ENCODE results near the gene SEMA6A. TPM values are rescaled to one million over a fixed set of nuclear protein-coding genes. Genes with fewer than 3 reads are reported as not detected.

Gene SEMA6A
- total and polyA plus RNA-seq, 7 donors: 1.1 to 7.6 (median 3.1) TPM

DNA sequence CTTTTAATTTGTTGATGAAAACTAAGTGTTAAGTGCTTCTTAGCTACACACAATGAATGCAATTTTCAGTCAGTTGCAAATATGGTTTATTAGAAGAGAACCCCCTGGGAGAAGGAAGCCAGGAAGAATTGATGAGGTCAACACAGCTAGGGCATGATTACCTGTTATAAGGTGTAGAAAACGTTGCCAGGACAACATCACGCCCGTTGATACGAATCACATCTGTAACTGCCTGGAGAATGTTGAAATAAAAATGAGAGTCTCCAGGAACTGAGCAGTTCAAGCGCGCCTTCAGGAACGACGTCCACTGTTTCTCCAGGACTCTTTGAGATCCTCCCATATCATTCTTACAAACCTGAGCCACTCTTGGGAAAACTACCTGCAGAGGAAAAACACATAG is 88.0 kb downstream of the SEMA6A start:
- 84 to 86% (median 86%) methylated on average over 8 of the region's 8 CpGs for WGBS, 3 donors
- Histone ChIP-seq H3K27ac (no peak overlapping the region), H3K9me3 (no peaks in the 10 kb centered on the region), H3K4me1 (peaks cover 3% of the 10 kb centered on the region), H3K36me3 (ENCODE audit: insufficient read depth in 1 of 2, low read depth in 1 of 2) (peaks cover 0 to 46% of the 10 kb centered on the region in 2 donors), H3K4me3 (no peak overlapping the region), H3K27me3 (ENCODE audit: insufficient read depth in 3 of 3, low read length in 2 of 3) (no peaks in the 10 kb centered on the region)
- no peak for ATAC-seq
- TF ChIP-seq, protein P1, sequence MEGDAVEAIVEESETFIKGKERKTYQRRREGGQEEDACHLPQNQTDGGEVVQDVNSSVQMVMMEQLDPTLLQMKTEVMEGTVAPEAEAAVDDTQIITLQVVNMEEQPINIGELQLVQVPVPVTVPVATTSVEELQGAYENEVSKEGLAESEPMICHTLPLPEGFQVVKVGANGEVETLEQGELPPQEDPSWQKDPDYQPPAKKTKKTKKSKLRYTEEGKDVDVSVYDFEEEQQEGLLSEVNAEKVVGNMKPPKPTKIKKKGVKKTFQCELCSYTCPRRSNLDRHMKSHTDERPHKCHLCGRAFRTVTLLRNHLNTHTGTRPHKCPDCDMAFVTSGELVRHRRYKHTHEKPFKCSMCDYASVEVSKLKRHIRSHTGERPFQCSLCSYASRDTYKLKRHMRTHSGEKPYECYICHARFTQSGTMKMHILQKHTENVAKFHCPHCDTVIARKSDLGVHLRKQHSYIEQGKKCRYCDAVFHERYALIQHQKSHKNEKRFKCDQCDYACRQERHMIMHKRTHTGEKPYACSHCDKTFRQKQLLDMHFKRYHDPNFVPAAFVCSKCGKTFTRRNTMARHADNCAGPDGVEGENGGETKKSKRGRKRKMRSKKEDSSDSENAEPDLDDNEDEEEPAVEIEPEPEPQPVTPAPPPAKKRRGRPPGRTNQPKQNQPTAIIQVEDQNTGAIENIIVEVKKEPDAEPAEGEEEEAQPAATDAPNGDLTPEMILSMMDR (IDR thresholded peaks at IDR 0.05): no peak
- DNase-seq: no peak
- intact Hi-C loops (cut with DNase I): no loop called here

DNA sequence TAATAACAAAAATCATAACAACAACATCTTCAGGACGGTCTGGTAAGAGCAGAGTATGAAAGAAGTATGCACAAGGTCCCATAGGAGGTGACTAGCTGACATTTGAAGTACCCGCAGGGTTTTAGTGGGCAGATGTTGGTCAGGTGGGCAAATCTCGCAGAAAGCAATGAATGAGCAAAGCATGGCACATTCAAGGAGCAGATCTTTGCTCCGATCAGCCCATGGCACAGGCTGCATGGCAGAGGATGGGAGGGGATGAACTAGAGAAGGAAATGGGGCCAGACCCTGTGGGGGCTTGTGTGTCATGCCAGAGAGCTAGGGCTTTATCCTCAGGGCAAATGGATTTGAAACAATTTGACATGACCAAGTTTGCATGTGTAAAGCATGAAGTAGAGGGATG is 90.0 kb downstream of the SEMA6A start:
- Histone ChIP-seq H3K36me3 (ENCODE audit: insufficient read depth in 1 of 2, low read depth in 1 of 2) (peaks cover 0 to 58% of the 10 kb centered on the region in 2 donors), H3K4me1 (no peaks in the 10 kb centered on the region), H3K9me3 (no peaks in the 10 kb centered on the region), H3K27me3 (ENCODE audit: insufficient read depth in 3 of 3, low read length in 2 of 3) (no peaks in the 10 kb centered on the region), H3K27ac (no peak overlapping the region), H3K4me3 (no peak overlapping the region)
- TF ChIP-seq, protein P1 (IDR thresholded peaks at IDR 0.05): no peak
- DNase-seq: no peak
- no peak for ATAC-seq
- intact Hi-C loops (cut with DNase I): no loop called here
- 89 to 94% (median 92%) methylated on average over 4 of the region's 4 CpGs for WGBS, 3 donors

DNA sequence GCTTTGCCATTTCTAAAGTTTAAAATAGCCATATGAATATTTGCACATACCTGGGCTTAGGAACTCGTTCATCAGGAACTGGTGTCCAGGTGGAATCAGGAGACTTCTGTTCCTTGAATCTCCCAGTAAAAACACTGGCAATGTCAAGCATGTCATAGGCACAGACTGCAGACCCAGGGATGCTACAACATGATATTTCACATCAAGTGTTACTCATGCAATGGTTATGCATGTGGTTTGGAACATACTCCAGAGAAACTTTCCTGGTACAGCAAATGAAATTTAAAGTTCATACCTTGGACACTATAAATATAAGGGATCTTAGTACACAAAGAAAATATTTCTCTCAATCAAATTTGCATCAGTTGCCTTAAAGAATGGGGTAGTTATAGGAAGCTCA is 92.2 kb downstream of the SEMA6A start:
- Histone ChIP-seq H3K27me3 (ENCODE audit: insufficient read depth in 3 of 3, low read length in 2 of 3) (no peaks in the 10 kb centered on the region), H3K27ac (no peak overlapping the region), H3K9me3 (no peaks in the 10 kb centered on the region), H3K4me1 (no peaks in the 10 kb centered on the region), H3K4me3 (no peak overlapping the region), H3K36me3 (ENCODE audit: insufficient read depth in 1 of 2, low read depth in 1 of 2) (peaks cover 0 to 61% of the 10 kb centered on the region in 2 donors)
- intact Hi-C loops (cut with DNase I): no loop called here
- 94 to 97% (median 95%) methylated on average over 1 of the region's 1 CpG for WGBS, 3 donors
- DNase-seq: no peak
- ATAC-seq: no peak
- TF ChIP-seq, protein P1 (IDR thresholded peaks at IDR 0.05): no peak

DNA sequence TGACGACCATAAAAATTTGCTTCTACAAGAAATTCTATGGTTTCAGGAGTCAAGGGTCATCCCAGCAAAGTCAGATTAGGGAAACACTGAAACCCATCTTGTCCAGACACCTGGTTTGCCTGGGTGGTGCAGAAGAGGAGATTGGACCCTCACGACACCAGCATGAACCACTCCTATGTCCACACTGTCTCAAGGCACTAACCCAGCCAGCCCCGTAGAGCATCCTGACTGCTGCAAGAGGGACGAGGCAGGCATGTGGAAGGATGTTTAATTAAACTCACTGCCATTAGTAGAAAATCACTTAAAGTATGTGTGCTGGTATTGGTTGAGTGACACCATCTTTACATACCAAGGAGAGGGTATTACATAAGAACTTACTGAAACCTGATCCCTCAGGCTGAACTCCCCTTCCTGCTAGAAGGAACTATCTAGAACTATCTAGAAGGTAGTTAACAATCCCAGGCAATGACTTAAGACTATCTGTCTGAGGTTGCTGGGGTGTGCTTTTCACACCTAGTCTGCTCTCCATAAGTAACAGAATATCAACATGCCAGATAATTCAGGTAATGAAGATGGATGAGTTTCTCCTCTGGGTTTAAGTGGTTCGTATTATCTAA is 93.6 kb downstream of the SEMA6A start:
- 93 to 98% (median 97%) methylated on average over 5 of the region's 5 CpGs for WGBS, 3 donors
- no peak for ATAC-seq
- peaks cover 6 to 52% of the 10 kb centered on the region in 2 donors for H3K36me3 ChIP-seq (ENCODE audit: insufficient read depth in 1 of 2, low read depth in 1 of 2)

More for the DNA sequence above, 93.6 kb downstream of the SEMA6A start:
- no peak overlapping the region for H3K27ac ChIP-seq
- no peaks in the 10 kb centered on the region for H3K27me3 ChIP-seq (ENCODE audit: insufficient read depth in 3 of 3, low read length in 2 of 3)
- TF ChIP-seq, protein P1 (IDR thresholded peaks at IDR 0.05): no peak
- H3K9me3 ChIP-seq: peaks cover 7% of the 10 kb centered on the region
- no peak for DNase-seq
- no peak overlapping the region for H3K4me3 ChIP-seq
- intact Hi-C loops (cut with DNase I): no loop called here
- H3K4me1 ChIP-seq: no peaks in the 10 kb centered on the region
